ENCODE data around the gene C1GALT1C1. TPM values are rescaled to one million over a fixed set of nuclear protein-coding genes. Genes with fewer than 3 reads are reported as not detected.

C1GALT1C1 gene
- polyA plus RNA-seq, 1 donor = 12.7 TPM

- no peak for DNase-seq (ENCODE audit: low read depth)
Measured at GRCh38 chrX:120585702-120586101, 44.2 kb downstream of the C1GALT1C1 start.

Other genes starting within 250 kb of the C1GALT1C1 start
- gene LAMP2, start 160.8 kb downstream of the C1GALT1C1 start, polyA plus RNA-seq (ENCODE audit: insufficient read length) = 131 TPM
- gene CUL4B, start 69.1 kb downstream of the C1GALT1C1 start, polyA plus RNA-seq (ENCODE audit: insufficient read length) = 25.6 TPM
- gene MCTS1, start 26.0 kb downstream of the C1GALT1C1 start, polyA plus RNA-seq (ENCODE audit: insufficient read length) = 36.6 TPM
- gene CT47B1, start 245.8 kb upstream of the C1GALT1C1 start, polyA plus RNA-seq (ENCODE audit: insufficient read length) = not detected